ENCODE measurements around the gene FICD. TPM values are rescaled to one million over a fixed set of nuclear protein-coding genes. Genes with fewer than 3 reads are reported as not detected.
"Not testable (repeated sequence)": the region's sequence is repeated elsewhere in the genome, so short reads cannot be mapped to it uniquely, and the experiment has no call there.

Gene FICD
- total and polyA plus RNA-seq, 5 donors from 2014 or later: 0.79 to 5.4 (median 2.8) TPM

- Mint-ChIP-seq H3K36me3 (no peaks in the 10 kb centered on the region), H3K4me3 (no peak overlapping the region), H3K4me1 (no peaks in the 10 kb centered on the region), H3K9me3 (peaks cover 0 to 3% (median 0%) of the 10 kb centered on the region in 7 donors), H3K27ac (no peak overlapping the region), H3K27me3 (peaks cover 8% of the 10 kb centered on the region)
- no peak overlapping the region for H3K27ac ChIP-seq (ENCODE audit: insufficient read depth, low read length, poor library complexity, severe bottlenecking)
- no peak for ATAC-seq (ENCODE audit: low read depth in 2 of 2)
- no peaks in the 10 kb centered on the region for H3K9me3 ChIP-seq (ENCODE audit: control insufficient read depth in 2 of 2, low read length in 2 of 2)
- peaks cover 8% of the 10 kb centered on the region for H3K27me3 ChIP-seq (ENCODE audit: control insufficient read depth, insufficient read depth, low read length)
- no peaks in the 10 kb centered on the region for H3K4me1 ChIP-seq (ENCODE audit: control insufficient read depth, insufficient read depth, low read length, poor library complexity, severe bottlenecking)
- no peaks in the 10 kb centered on the region for H3K36me3 ChIP-seq (ENCODE audit: control insufficient read depth, insufficient read depth, low read length)
- no peak overlapping the region for H3K4me3 ChIP-seq (ENCODE audit: low read depth, low read length)
- DNase-seq: no peak
Observed at GRCh38 chr12:108478611-108479206, 36.4 kb upstream of the FICD start.

- Histone ChIP-seq H3K4me3 (ENCODE audit: low read depth, low read length) (no peak overlapping the region), H3K4me1 (ENCODE audit: control insufficient read depth, insufficient read depth, low read length, poor library complexity, severe bottlenecking) (no peaks in the 10 kb centered on the region), H3K36me3 (ENCODE audit: control insufficient read depth, insufficient read depth, low read length) (no peaks in the 10 kb centered on the region), H3K9me3 (ENCODE audit: control insufficient read depth in 2 of 2, low read length in 2 of 2) (no peaks in the 10 kb centered on the region), H3K27ac (ENCODE audit: insufficient read depth, low read length, poor library complexity, severe bottlenecking) (no peak overlapping the region), H3K27me3 (ENCODE audit: control insufficient read depth, insufficient read depth, low read length) (peaks cover 8% of the 10 kb centered on the region)
- Mint-ChIP-seq H3K27ac (no peak overlapping the region), H3K36me3 (no peaks in the 10 kb centered on the region), H3K4me3 (no peak overlapping the region), H3K4me1 (no peaks in the 10 kb centered on the region), H3K9me3 (peaks cover 0 to 3% (median 0%) of the 10 kb centered on the region in 7 donors), H3K27me3 (peaks cover 8% of the 10 kb centered on the region)
- no peak for DNase-seq
- ATAC-seq (ENCODE audit: low read depth in 2 of 2): no peak
Observed at GRCh38 chr12:108479364-108480070, 35.6 kb upstream of the FICD start.

GRCh38 chr12:108482717-108483212 lies 32.3 kb upstream of the FICD start:
- no peak for ATAC-seq (ENCODE audit: low read depth in 2 of 2)
- no peak for DNase-seq
- peaks cover 12% of the 10 kb centered on the region for H3K27me3 Mint-ChIP-seq
- H3K27ac ChIP-seq (ENCODE audit: insufficient read depth, low read length, poor library complexity, severe bottlenecking): no peak overlapping the region
- no peaks in the 10 kb centered on the region for H3K4me1 Mint-ChIP-seq
- no peaks in the 10 kb centered on the region for H3K36me3 ChIP-seq (ENCODE audit: control insufficient read depth, insufficient read depth, low read length)
- H3K9me3 Mint-ChIP-seq: peaks cover 1 to 6% (median 2%) of the 10 kb centered on the region in 7 donors
- H3K27ac Mint-ChIP-seq: no peak overlapping the region
- H3K9me3 ChIP-seq (ENCODE audit: control insufficient read depth in 2 of 2, low read length in 2 of 2): peaks cover 0 to 2% of the 10 kb centered on the region in 2 experiments
- no peak overlapping the region for H3K4me3 Mint-ChIP-seq
- no peaks in the 10 kb centered on the region for H3K4me1 ChIP-seq (ENCODE audit: control insufficient read depth, insufficient read depth, low read length, poor library complexity, severe bottlenecking)
- H3K4me3 ChIP-seq (ENCODE audit: low read depth, low read length): no peak overlapping the region
- peaks cover 8% of the 10 kb centered on the region for H3K27me3 ChIP-seq (ENCODE audit: control insufficient read depth, insufficient read depth, low read length)
- no peaks in the 10 kb centered on the region for H3K36me3 Mint-ChIP-seq

GRCh38 chr12:108483213-108484059 lies 31.6 kb upstream of the FICD start:
- H3K9me3 Mint-ChIP-seq: peaks cover 0 to 8% (median 2%) of the 10 kb centered on the region in 7 donors
- no peak overlapping the region for H3K4me3 Mint-ChIP-seq
- H3K27me3 Mint-ChIP-seq: peaks cover 12% of the 10 kb centered on the region
- no peak for ATAC-seq (ENCODE audit: low read depth in 2 of 2)
- no peaks in the 10 kb centered on the region for H3K4me1 Mint-ChIP-seq
- H3K27ac Mint-ChIP-seq: peak overlapping the region in 1 of 3 donors; percentile 16
- Histone ChIP-seq H3K9me3 (ENCODE audit: control insufficient read depth in 2 of 2, low read length in 2 of 2) (peaks cover 0 to 2% of the 10 kb centered on the region in 2 experiments), H3K36me3 (ENCODE audit: control insufficient read depth, insufficient read depth, low read length) (no peaks in the 10 kb centered on the region), H3K27ac (ENCODE audit: insufficient read depth, low read length, poor library complexity, severe bottlenecking) (no peak overlapping the region), H3K27me3 (ENCODE audit: control insufficient read depth, insufficient read depth, low read length) (peaks cover 8% of the 10 kb centered on the region), H3K4me1 (ENCODE audit: control insufficient read depth, insufficient read depth, low read length, poor library complexity, severe bottlenecking) (no peaks in the 10 kb centered on the region), H3K4me3 (ENCODE audit: low read depth, low read length) (no peak overlapping the region)
- DNase-seq: no peak
- no peaks in the 10 kb centered on the region for H3K36me3 Mint-ChIP-seq

GRCh38 chr12:108484431-108484830 lies 30.6 kb upstream of the FICD start:
- peaks cover 8% of the 10 kb centered on the region for H3K27me3 Mint-ChIP-seq

GRCh38 chr12:108484845-108485244 lies 30.2 kb upstream of the FICD start:
- Histone ChIP-seq H3K27ac (ENCODE audit: insufficient read depth, low read length, poor library complexity, severe bottlenecking) (no peak overlapping the region), H3K4me1 (ENCODE audit: control insufficient read depth, insufficient read depth, low read length, poor library complexity, severe bottlenecking) (no peaks in the 10 kb centered on the region), H3K4me3 (ENCODE audit: low read depth, low read length) (no peak overlapping the region), H3K36me3 (ENCODE audit: control insufficient read depth, insufficient read depth, low read length) (no peaks in the 10 kb centered on the region), H3K9me3 (ENCODE audit: control insufficient read depth in 2 of 2, low read length in 2 of 2) (peaks cover 0 to 2% of the 10 kb centered on the region in 2 experiments), H3K27me3 (ENCODE audit: control insufficient read depth, insufficient read depth, low read length) (peaks cover 2% of the 10 kb centered on the region)
- H3K27ac Mint-ChIP-seq: no peak overlapping the region
- no peak for ATAC-seq (ENCODE audit: low read depth in 2 of 2)
- no peaks in the 10 kb centered on the region for H3K4me1 Mint-ChIP-seq
- H3K9me3 Mint-ChIP-seq: peaks cover 0 to 8% (median 2%) of the 10 kb centered on the region in 7 donors
- no peak for DNase-seq
- H3K4me3 Mint-ChIP-seq: no peak overlapping the region
- H3K27me3 Mint-ChIP-seq: peaks cover 8% of the 10 kb centered on the region
- H3K36me3 Mint-ChIP-seq: no peaks in the 10 kb centered on the region

More at GRCh38 chr12:108484431-108484830, 30.6 kb upstream of the FICD start:
- Histone ChIP-seq H3K27ac (ENCODE audit: insufficient read depth, low read length, poor library complexity, severe bottlenecking) (no peak overlapping the region), H3K4me1 (ENCODE audit: control insufficient read depth, insufficient read depth, low read length, poor library complexity, severe bottlenecking) (no peaks in the 10 kb centered on the region), H3K27me3 (ENCODE audit: control insufficient read depth, insufficient read depth, low read length) (peaks cover 3% of the 10 kb centered on the region), H3K36me3 (ENCODE audit: control insufficient read depth, insufficient read depth, low read length) (no peaks in the 10 kb centered on the region), H3K9me3 (ENCODE audit: control insufficient read depth in 2 of 2, low read length in 2 of 2) (peaks cover 0 to 2% of the 10 kb centered on the region in 2 experiments), H3K4me3 (ENCODE audit: low read depth, low read length) (no peak overlapping the region)
- no peak for ATAC-seq (ENCODE audit: low read depth in 2 of 2)
- Mint-ChIP-seq H3K27ac (no peak overlapping the region), H3K4me3 (no peak overlapping the region), H3K9me3 (peaks cover 0 to 8% (median 2%) of the 10 kb centered on the region in 7 donors), H3K4me1 (no peaks in the 10 kb centered on the region), H3K36me3 (no peaks in the 10 kb centered on the region)
- no peak for DNase-seq

GRCh38 chr12:108485371-108485770 lies 29.7 kb upstream of the FICD start:
- not testable (repeated sequence) for H3K27ac ChIP-seq (ENCODE audit: insufficient read depth, low read length, poor library complexity, severe bottlenecking); H3K27me3 ChIP-seq (ENCODE audit: control insufficient read depth, insufficient read depth, low read length); H3K4me3 Mint-ChIP-seq; H3K36me3 ChIP-seq (ENCODE audit: control insufficient read depth, insufficient read depth, low read length); H3K27me3 Mint-ChIP-seq; H3K9me3 Mint-ChIP-seq; DNase-seq; H3K36me3 Mint-ChIP-seq; H3K4me1 Mint-ChIP-seq; ATAC-seq (ENCODE audit: low read depth in 2 of 2); H3K9me3 ChIP-seq (ENCODE audit: control insufficient read depth in 2 of 2, low read length in 2 of 2); H3K27ac Mint-ChIP-seq; H3K4me1 ChIP-seq (ENCODE audit: control insufficient read depth, insufficient read depth, low read length, poor library complexity, severe bottlenecking); H3K4me3 ChIP-seq (ENCODE audit: low read depth, low read length)
